Glutamatergic neuron (in vitro differentiated cells): ENCODE measurements around the gene PPEF2. TPM values are rescaled to one million over a fixed set of nuclear protein-coding genes. Genes with fewer than 3 reads are reported as not detected.
A peak's percentile ranks its signal among the peaks of the same experiment; 100 is the strongest.

Experiments used
- DNase-seq: peaks from one replicate; pipeline ENCODE4 v3.0.0; 2022
- H3K27ac Mint-ChIP-seq: one replicate; pipeline ENCODE4 v1.8.0; 2020; ENCODE audit warnings: mild to moderate bottlenecking, mixed read lengths, inconsistent platforms; ENCODE audit not compliant: unreplicated experiment
- H3K27me3 Mint-ChIP-seq: one replicate; pipeline ENCODE4 v1.8.0; 2020; ENCODE audit warnings: mild to moderate bottlenecking, moderate library complexity, mixed read lengths, inconsistent platforms; ENCODE audit not compliant: unreplicated experiment
- H3K36me3 Mint-ChIP-seq: one replicate; pipeline ENCODE4 v1.8.0; 2020; ENCODE audit warnings: mild to moderate bottlenecking, mixed read lengths, inconsistent platforms; ENCODE audit not compliant: unreplicated experiment
- H3K4me1 Mint-ChIP-seq: one replicate; pipeline ENCODE4 v1.8.0; 2020; ENCODE audit warnings: mild to moderate bottlenecking, low read depth, mixed read lengths, inconsistent platforms; ENCODE audit not compliant: unreplicated experiment
- H3K4me3 Mint-ChIP-seq: one replicate; pipeline ENCODE4 v1.8.0; 2020; ENCODE audit warnings: mild to moderate bottlenecking, mixed read lengths, inconsistent platforms; ENCODE audit not compliant: unreplicated experiment
- H3K9me3 Mint-ChIP-seq: one replicate; pipeline ENCODE4 v1.8.0; 2020; ENCODE audit warnings: mild to moderate bottlenecking, moderate library complexity, mixed read lengths, inconsistent platforms; ENCODE audit not compliant: unreplicated experiment
- CTCF ChIP-seq: fragments of 200-600 bp; sonication (generic); IDR thresholded peaks from one replicate; pipeline ENCODE4 v1.5.0; 2021; ENCODE audit not compliant: partially characterized antibody, unreplicated experiment
- total RNA-seq: library from RNA; stranded (reverse); fragmentation: NEBNext Ultra II Directional; extraction: Animal tissue kit (Norgen Biotek cat#: 25700); gene quantifications from one replicate; pipeline ENCODE4 v1.2.1, GENCODE V29; 2021; ENCODE audit not compliant: unreplicated experiment

PPEF2 gene
- total RNA-seq, 1 donor from 2014 or later = not detected

- TF ChIP-seq CTCF = no peak
- H3K9me3 Mint-ChIP-seq = peaks cover 2% of the 10 kb centered on the region
- H3K4me3 Mint-ChIP-seq = no peak overlapping the region
- H3K4me1 Mint-ChIP-seq = peaks cover 2% of the 10 kb centered on the region
- H3K27ac Mint-ChIP-seq = no peak overlapping the region
- peaks cover 4% of the 10 kb centered on the region for H3K36me3 Mint-ChIP-seq
- DNase-seq = no peak
- H3K27me3 Mint-ChIP-seq = no peaks in the 10 kb centered on the region
Observed at GRCh38 chr4:75898536-75898935, 3.7 kb downstream of the PPEF2 start.

- H3K36me3 Mint-ChIP-seq = peaks cover 4% of the 10 kb centered on the region
- H3K27me3 Mint-ChIP-seq = no peaks in the 10 kb centered on the region
- no peak overlapping the region for H3K27ac Mint-ChIP-seq
- peak; percentile 85 for TF ChIP-seq CTCF
- no peak overlapping the region for H3K4me3 Mint-ChIP-seq
- peaks cover 3% of the 10 kb centered on the region for H3K9me3 Mint-ChIP-seq
- DNase-seq = no peak
- H3K4me1 Mint-ChIP-seq = peaks cover 2% of the 10 kb centered on the region
Observed at GRCh38 chr4:75895744-75896314, 6.4 kb downstream of the PPEF2 start.

GRCh38 chr4:75892508-75892907 lies 9.7 kb downstream of the PPEF2 start:
- Mint-ChIP-seq H3K27me3 (no peaks in the 10 kb centered on the region), H3K4me3 (no peak overlapping the region), H3K27ac (no peak overlapping the region), H3K9me3 (peaks cover 3% of the 10 kb centered on the region), H3K36me3 (no peaks in the 10 kb centered on the region), H3K4me1 (peaks cover 2% of the 10 kb centered on the region)
- no peak for DNase-seq
- TF ChIP-seq CTCF = peak; percentile 44

- TF ChIP-seq CTCF = no peak
- H3K9me3 Mint-ChIP-seq = peaks cover 3% of the 10 kb centered on the region
Observed at GRCh38 chr4:75891611-75892010, 10.6 kb downstream of the PPEF2 start.

GRCh38 chr4:75889537-75890199 lies 12.6 kb downstream of the PPEF2 start:
- H3K36me3 Mint-ChIP-seq = no peaks in the 10 kb centered on the region
- peaks cover 1% of the 10 kb centered on the region for H3K9me3 Mint-ChIP-seq
- no peak for TF ChIP-seq CTCF
- no peaks in the 10 kb centered on the region for H3K4me1 Mint-ChIP-seq
- no peaks in the 10 kb centered on the region for H3K27me3 Mint-ChIP-seq
- H3K27ac Mint-ChIP-seq = no peak overlapping the region
- no peak for DNase-seq
- no peak overlapping the region for H3K4me3 Mint-ChIP-seq

More at GRCh38 chr4:75891611-75892010, 10.6 kb downstream of the PPEF2 start:
- DNase-seq = no peak
- H3K27ac Mint-ChIP-seq = no peak overlapping the region
- H3K27me3 Mint-ChIP-seq = no peaks in the 10 kb centered on the region
- no peak overlapping the region for H3K4me3 Mint-ChIP-seq
- H3K4me1 Mint-ChIP-seq = peaks cover 2% of the 10 kb centered on the region
- H3K36me3 Mint-ChIP-seq = no peaks in the 10 kb centered on the region
